B cell (primary cell): ENCODE data around the gene ASB4. TPM values are rescaled to one million over a fixed set of nuclear protein-coding genes. Genes with fewer than 3 reads are reported as not detected.

Experiments
- ATAC-seq: fragments of 200-7000 bp; cut with Tn5 transposase; one replicate; pipeline ENCODE4 v1.10.0; 2021; ENCODE audit warnings: low read depth, mild to moderate bottlenecking, moderate number of reproducible peaks, moderate library complexity
- CTCF ChIA-PET: fragments of 350-600 bp; sonication (Branson Sonifier 250); formaldehyde crosslinking; loops from one replicate; lab custom pipeline; 2021; ENCODE audit warnings: antibody characterized with exemption, inconsistent platforms; lab: Charles Lee
- POLR2A ChIA-PET: fragments of 350-600 bp; sonication (Branson Sonifier 250); formaldehyde crosslinking; loops from one replicate; lab custom pipeline; 2021; ENCODE audit warnings: antibody characterized with exemption; lab: Charles Lee
- DNase-seq: peaks from one replicate; pipeline ENCODE4 v3.0.0; 2013
- H2AFZ ChIP-seq: 2 replicates; pipeline ENCODE4 v1.6.1; 2012; ENCODE audit warnings: mild to moderate bottlenecking, low read depth, low read length; ENCODE audit not compliant: insufficient read depth, poor library complexity, severe bottlenecking
- H3K27ac ChIP-seq, 2 donors: 1 replicate in 1 of 2; 2 replicates in 1 of 2; pipeline ENCODE4 v1.5.1; 2012 to 2013; ENCODE audit warnings: low read length in 2 of 2, mild to moderate bottlenecking in 2 of 2, moderate library complexity in 1 of 2
- H3K27me3 ChIP-seq, 4 experiments: fragments of 200-600 bp in 1 of 4; sonication (generic) in 1 of 4; replicated peaks in 1 of 4; 1 replicate in 2 of 4; 2 replicates in 2 of 4; pipeline versions ENCODE4 v1.6.1 to v1.7.0; 2013 to 2016; ENCODE audit warnings: low read length in 3 of 4, mild to moderate bottlenecking in 2 of 4, mixed read lengths in 1 of 4, moderate library complexity in 1 of 4; ENCODE audit not compliant: insufficient read depth in 4 of 4, control insufficient read depth in 3 of 4; ENCODE audit errors: control extremely low read depth in 1 of 4
- H3K36me3 ChIP-seq, 2 experiments: replicated peaks in 1 of 2; 1 replicate in 1 of 2; 2 replicates in 1 of 2; pipeline versions ENCODE4 v1.6.1 to v1.7.1; 2013; ENCODE audit warnings: low read length in 1 of 2; ENCODE audit not compliant: insufficient read depth in 2 of 2, control insufficient read depth in 1 of 2; ENCODE audit errors: control extremely low read depth in 1 of 2, extremely low read depth in 1 of 2
- H3K4me1 ChIP-seq, 2 donors: fragments of 200-600 bp in 1 of 2; sonication (generic) in 1 of 2; 1 replicate in 1 of 2; 2 replicates in 1 of 2; pipeline versions ENCODE4 v1.5.1 to v1.6.1; 2013 to 2017; ENCODE audit warnings: low read length in 2 of 2; ENCODE audit not compliant: control insufficient read depth in 2 of 2, insufficient read depth in 2 of 2
- H3K4me2 ChIP-seq: replicated peaks from 2 replicates; pipeline ENCODE3; 2012; ENCODE audit warnings: mild to moderate bottlenecking, low read depth, low read length; ENCODE audit not compliant: poor library complexity, severe bottlenecking
- H3K4me3 ChIP-seq, 5 experiments: fragments of 200-600 bp in 1 of 5; sonication (generic) in 1 of 5; 1 replicate in 3 of 5; 2 replicates in 2 of 5; pipeline versions ENCODE4 v1.5.1 to v1.7.0; 2011 to 2016; ENCODE audit warnings: low read length in 4 of 5, mild to moderate bottlenecking in 4 of 5, low read depth in 2 of 5, control low read depth in 1 of 5, moderate library complexity in 1 of 5; ENCODE audit not compliant: insufficient read depth in 1 of 5; ENCODE audit errors: control extremely low read depth in 1 of 5, extremely low read depth in 1 of 5
- H3K79me2 ChIP-seq: fragments of 200-600 bp; sonication (generic); one replicate; pipeline ENCODE4 v1.6.0; 2016; ENCODE audit warnings: low read length; ENCODE audit not compliant: control insufficient read depth, insufficient read depth
- H3K9ac ChIP-seq: fragments of 200-600 bp; sonication (generic); 2 replicates; pipeline ENCODE4 v1.6.1; 2017; ENCODE audit warnings: mild to moderate bottlenecking, low read length, moderate library complexity
- H3K9me3 ChIP-seq, 3 donors: one replicate each; pipeline versions ENCODE4 v1.6.1 to v1.7.1; 2013; ENCODE audit warnings: low read length in 2 of 3; ENCODE audit not compliant: control insufficient read depth in 2 of 3, insufficient read depth in 1 of 3; ENCODE audit errors: control extremely low read depth in 1 of 3
- H4K20me1 ChIP-seq: 2 replicates; pipeline ENCODE4 v1.6.0; 2012; ENCODE audit warnings: mild to moderate bottlenecking, low read length; ENCODE audit not compliant: insufficient read depth, control insufficient read depth, poor library complexity, severe bottlenecking
- H3K27ac Mint-ChIP-seq: one replicate; pipeline ENCODE4 v1.8.0; 2021; ENCODE audit warnings: mixed read lengths
- H3K27me3 Mint-ChIP-seq: one replicate; pipeline ENCODE4 v1.8.0; 2021; ENCODE audit warnings: mixed read lengths
- H3K4me1 Mint-ChIP-seq: one replicate; pipeline ENCODE4 v1.8.0; 2021; ENCODE audit warnings: mixed read lengths
- H3K4me3 Mint-ChIP-seq: one replicate; pipeline ENCODE4 v1.8.0; 2021; ENCODE audit warnings: mixed read lengths
- H3K9me3 Mint-ChIP-seq: one replicate; pipeline ENCODE4 v1.8.0; 2022; ENCODE audit warnings: mixed read lengths; ENCODE audit not compliant: insufficient read depth
- EZH2 ChIP-seq: IDR thresholded peaks from 2 replicates; pipeline ENCODE4 v1.6.1; 2012; ENCODE audit warnings: borderline replicate concordance, low read depth, mild to moderate bottlenecking, moderate library complexity, low read length; ENCODE audit not compliant: insufficient read depth, poor library complexity, severe bottlenecking
- WGBS: methylation state at CpG from one replicate; pipeline ENCODE4 v1.1.5; 2013; ENCODE audit warnings: missing lambda C conversion rate; ENCODE audit not compliant: insufficient coverage; 5-methylcytosine and 5-hydroxymethylcytosine counted together
- intact Hi-C: fragments of 100-400 bp; cut with micrococcal nuclease; formaldehyde crosslinking; loops from one replicate; pipeline ENCODE4 v1.10.0; 2022
- polyA plus RNA-seq: library from polyadenylated mRNA; depleted of rRNA; stranded (reverse); fragments of >200 nt; gene quantifications from 2 replicates; pipeline ENCODE4 v1.2.3, GENCODE V29; 2012
- total RNA-seq, 2 donors: library from RNA; stranded (reverse); fragments of 120-200 nt in 1 of 2; gene quantifications; 1 replicate in 1 of 2; 2 replicates in 1 of 2; pipeline versions ENCODE4 v1.2.3 to v1.2.4, GENCODE V29; 2013 to 2022
- TF ChIP-seq, protein P1 (sequence below): fragments of 200-600 bp; IDR thresholded peaks from one replicate; pipeline ENCODE4 v1.8.0; 2022; ENCODE audit warnings: antibody characterized with exemption, mild to moderate bottlenecking

The ASB4 gene
- total and polyA plus RNA-seq, 2 donors (not counting 1 experiment from before 2014, with no cell fraction given): not detected

DNA sequence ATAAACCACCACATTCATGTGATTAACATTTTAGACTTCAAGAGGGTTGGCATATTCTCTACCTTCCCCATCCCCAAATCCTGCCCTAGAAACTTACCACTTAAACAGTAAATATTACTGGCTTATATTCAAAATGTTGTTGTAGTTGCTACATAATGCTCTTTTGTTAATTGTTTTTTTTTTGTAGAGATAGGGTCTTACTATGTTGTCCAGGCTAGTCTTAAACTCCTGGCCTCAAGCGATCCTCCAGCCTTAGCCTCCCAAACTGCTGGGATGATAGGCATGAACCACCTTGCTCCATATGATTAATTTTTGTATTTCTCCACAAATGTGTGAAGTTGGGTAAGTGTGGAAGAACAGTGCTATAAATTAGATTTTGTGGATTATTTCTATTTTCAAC, 104.0 kb downstream of the ASB4 start:
- ChIA-PET CTCF (no interaction called here), POLR2A (no interaction called here)
- WGBS: no CpG with 5 or more reads among the region's 1 CpG

More for the DNA sequence above, 104.0 kb downstream of the ASB4 start:
- no peaks in the 10 kb centered on the region for H3K36me3 ChIP-seq
- no peaks in the 10 kb centered on the region for H3K27me3 ChIP-seq
- no peaks in the 10 kb centered on the region for H3K9me3 ChIP-seq
- no peaks in the 10 kb centered on the region for H4K20me1 ChIP-seq
- intact Hi-C loops: loop anchor here (5.0 kb wide), 1 partner anchor 42 kb away; no protein-coding TSS in a partner anchor
- no peak overlapping the region for H3K4me3 Mint-ChIP-seq
- DNase-seq (no peak), ATAC-seq (no peak)
- no peaks in the 10 kb centered on the region for H3K27me3 Mint-ChIP-seq
- no peak overlapping the region for H3K27ac Mint-ChIP-seq
- no peaks in the 10 kb centered on the region for H3K9me3 Mint-ChIP-seq
- no peak overlapping the region for H3K4me2 ChIP-seq
- no peak overlapping the region for H3K27ac ChIP-seq
- TF ChIP-seq, protein P1, sequence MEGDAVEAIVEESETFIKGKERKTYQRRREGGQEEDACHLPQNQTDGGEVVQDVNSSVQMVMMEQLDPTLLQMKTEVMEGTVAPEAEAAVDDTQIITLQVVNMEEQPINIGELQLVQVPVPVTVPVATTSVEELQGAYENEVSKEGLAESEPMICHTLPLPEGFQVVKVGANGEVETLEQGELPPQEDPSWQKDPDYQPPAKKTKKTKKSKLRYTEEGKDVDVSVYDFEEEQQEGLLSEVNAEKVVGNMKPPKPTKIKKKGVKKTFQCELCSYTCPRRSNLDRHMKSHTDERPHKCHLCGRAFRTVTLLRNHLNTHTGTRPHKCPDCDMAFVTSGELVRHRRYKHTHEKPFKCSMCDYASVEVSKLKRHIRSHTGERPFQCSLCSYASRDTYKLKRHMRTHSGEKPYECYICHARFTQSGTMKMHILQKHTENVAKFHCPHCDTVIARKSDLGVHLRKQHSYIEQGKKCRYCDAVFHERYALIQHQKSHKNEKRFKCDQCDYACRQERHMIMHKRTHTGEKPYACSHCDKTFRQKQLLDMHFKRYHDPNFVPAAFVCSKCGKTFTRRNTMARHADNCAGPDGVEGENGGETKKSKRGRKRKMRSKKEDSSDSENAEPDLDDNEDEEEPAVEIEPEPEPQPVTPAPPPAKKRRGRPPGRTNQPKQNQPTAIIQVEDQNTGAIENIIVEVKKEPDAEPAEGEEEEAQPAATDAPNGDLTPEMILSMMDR: no peak
- no peak for TF ChIP-seq EZH2
- H2AFZ ChIP-seq: no peak overlapping the region
- no peak overlapping the region for H3K9ac ChIP-seq
- H3K4me3 ChIP-seq: no peak overlapping the region
- no peaks in the 10 kb centered on the region for H3K4me1 ChIP-seq
- no peaks in the 10 kb centered on the region for H3K79me2 ChIP-seq
- peaks cover 12% of the 10 kb centered on the region for H3K4me1 Mint-ChIP-seq

Other genes starting within 250 kb of the ASB4 start
- gene PON1, start 161.4 kb upstream of the ASB4 start, total RNA-seq: not detected in 2 replicates
- gene PON1, start 161.4 kb upstream of the ASB4 start, polyA plus RNA-seq: not detected in 2 replicates
- not detected in 2 replicates for gene PON3, start 89.6 kb upstream of the ASB4 start, total RNA-seq
- gene PON3, start 89.6 kb upstream of the ASB4 start, polyA plus RNA-seq: not detected in 2 replicates
- 7.5 and 11.2 TPM in 2 replicates for gene PON2, start 50.9 kb upstream of the ASB4 start, total RNA-seq
- 8.3 and 15.2 TPM in 2 replicates for gene PON2, start 50.9 kb upstream of the ASB4 start, polyA plus RNA-seq
- 6.8 and 7.1 TPM in 2 replicates for gene PDK4, start 110.6 kb downstream of the ASB4 start, total RNA-seq
- 0.29 and 0.54 TPM in 2 replicates for gene PDK4, start 110.6 kb downstream of the ASB4 start, polyA plus RNA-seq